GM18873 (cell line): Measurements from ENCODE around the gene GREB1L.
"Not testable (repeated sequence)": the region's sequence is repeated elsewhere in the genome, so short reads cannot be mapped to it uniquely, and the experiment has no call there.

Experiments used
- ATAC-seq: cut with Tn5 transposase; IDR thresholded peaks from one replicate; pipeline ENCODE4 v1.9.1; 2021; ENCODE audit warnings: mild to moderate bottlenecking, moderate library complexity, moderate number of reproducible peaks; ENCODE audit not compliant: unreplicated experiment, low FRiP score

GREB1L gene

DNA sequence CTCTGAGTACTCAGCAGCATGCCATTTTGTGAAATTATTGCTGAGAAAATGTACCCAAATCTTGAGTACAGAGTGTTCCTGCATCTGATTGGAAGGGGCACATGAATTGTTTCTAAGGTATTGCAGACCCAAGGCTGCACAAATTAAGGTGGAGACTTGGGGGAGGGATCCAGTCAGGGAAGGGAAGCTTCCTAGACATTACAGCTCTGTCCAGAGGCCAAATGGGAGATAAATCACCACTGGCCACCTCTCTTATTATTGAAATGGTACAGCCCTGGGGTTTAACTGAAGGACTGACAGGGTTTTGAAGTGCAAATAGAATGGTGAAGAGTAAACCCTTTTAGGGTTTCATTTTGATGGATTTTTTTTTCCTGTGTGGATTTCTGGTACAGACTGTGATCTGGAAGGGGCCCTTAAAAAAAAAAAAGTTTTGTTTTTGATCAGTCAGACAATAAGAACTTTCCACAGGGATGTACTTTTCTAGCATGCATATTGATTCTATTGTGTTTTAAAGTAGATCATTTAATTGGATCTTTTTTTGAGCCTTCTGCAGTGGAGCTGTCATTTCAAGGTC lies 119.4 kb downstream of the GREB1L start:
- no peak for ATAC-seq

DNA sequence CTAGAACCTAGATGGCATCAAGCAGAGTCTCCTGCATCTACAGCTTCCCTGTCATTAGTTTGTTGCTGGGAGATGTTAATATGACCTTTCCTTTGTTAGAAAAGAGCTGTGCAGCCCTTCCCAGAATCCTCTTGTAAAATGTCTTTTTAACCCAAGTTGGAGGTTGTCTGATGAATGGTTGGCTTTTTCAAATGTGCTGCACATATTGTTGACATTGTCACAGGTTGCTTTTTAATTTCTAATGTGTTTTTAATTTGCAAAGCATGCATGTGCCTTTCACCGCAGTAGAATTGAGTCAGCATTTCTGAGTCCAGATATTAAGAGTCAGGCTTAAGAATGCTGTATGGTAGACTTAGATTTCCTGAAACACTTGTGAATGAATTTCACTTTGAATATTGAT lies 120.8 kb downstream of the GREB1L start:
- ATAC-seq, result no peak

DNA sequence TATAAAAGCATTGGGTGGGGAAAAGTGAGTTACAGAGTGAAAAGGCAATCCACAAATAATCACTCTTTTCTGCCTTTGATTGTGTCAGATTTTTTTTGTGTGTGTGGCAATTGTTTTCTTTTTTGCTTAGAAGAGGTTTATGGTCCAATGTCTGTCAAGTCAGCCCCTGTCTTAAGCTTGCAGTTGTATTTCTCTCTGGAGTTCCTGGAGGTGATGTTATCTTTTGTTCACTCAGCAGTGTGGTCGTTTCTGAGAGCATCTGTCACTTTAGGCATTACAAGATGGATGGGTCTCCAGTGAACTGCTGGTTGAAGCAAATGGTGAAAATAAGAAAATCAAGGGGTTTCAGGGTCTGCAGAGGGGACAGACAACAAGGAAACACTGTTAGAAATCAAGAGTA lies 121.3 kb downstream of the GREB1L start:
- ATAC-seq, result no peak

DNA sequence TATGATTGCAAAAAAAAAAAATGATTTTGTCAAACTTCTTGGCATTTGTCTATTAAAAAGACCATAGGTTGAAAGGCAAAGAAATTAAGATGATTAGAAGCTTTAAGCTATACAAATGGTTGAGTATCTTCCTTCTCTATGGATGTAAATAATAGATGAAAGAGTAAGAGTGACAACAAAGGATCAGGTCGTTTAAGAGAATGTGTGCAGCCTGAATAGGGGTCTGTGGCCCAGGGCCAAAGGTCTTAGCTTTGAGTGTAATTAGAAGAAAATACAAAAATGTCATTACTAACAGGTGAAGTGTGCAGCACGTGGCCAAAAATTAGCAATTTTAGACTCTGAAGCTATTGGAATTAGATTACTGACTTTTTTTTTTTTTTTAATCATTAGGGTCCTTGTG lies 122.4 kb downstream of the GREB1L start:
- ATAC-seq, result no peak

DNA sequence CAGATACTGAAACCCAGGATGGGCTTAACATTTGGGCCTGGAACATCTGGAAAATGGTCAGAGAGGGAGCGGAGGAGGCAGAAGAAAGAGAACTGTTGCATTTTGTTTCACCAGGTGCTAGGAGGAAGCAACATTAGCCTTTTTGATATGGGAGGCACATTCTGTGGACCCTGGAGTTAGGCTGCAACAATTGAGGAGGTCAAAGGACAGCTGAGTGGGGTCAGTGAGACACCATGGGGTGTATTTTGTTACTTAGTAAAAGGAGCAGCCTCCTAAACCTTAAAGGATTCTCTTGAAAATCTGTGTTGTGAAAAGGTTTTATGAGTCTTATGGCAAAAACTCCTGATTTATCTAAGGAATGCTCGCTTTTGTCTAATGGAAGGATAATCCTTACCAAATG lies 124.9 kb downstream of the GREB1L start:
- no peak for ATAC-seq

DNA sequence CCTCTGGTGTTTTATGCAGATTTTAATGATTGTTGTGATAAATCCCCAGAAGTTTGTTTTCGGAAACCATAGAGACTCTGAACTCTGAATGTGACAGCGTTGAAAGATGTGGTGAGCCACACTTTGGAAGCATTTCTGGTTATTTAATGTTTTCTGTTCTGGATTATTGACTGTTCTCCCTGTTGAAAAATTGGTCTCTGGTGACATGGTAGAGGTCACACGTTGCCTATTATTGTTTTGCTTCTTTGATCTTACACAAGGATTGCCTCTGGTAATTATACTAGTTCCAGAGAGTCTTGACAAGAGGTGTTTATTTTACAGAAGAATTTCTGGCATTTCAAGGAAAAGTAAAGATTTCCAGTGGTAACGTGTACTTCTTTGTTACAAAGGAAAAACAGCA lies 127.1 kb downstream of the GREB1L start:
- no peak for ATAC-seq

GRCh38 chr18:21369597-21369996 lies 127.6 kb downstream of the GREB1L start:
- not testable (repeated sequence) for ATAC-seq

- no peak for ATAC-seq
Observed at GRCh38 chr18:21383031-21383430, 141.0 kb downstream of the GREB1L start.

GRCh38 chr18:21386523-21387240 lies 144.7 kb downstream of the GREB1L start:
- no peak for ATAC-seq

GRCh38 chr18:21387886-21388285 lies 145.9 kb downstream of the GREB1L start:
- no peak for ATAC-seq

DNA sequence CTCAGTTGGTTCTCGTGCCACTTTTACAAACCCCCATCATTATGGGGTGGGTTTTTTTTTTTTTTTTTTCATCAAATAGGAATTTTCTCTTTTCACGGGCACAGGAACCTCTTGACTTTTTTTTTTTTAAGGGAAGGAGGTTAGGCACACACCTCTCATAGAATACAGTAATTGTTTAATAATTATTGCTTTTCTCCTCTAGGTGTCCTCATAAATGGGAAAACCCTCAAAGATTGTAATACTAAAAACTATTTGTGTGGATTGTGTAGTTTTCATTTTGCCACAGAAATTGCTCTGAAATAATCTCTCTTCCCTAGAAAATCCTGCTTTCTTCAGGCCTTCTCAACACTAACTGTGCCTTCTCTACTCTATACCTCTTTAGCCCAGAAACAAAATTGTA lies 147.3 kb downstream of the GREB1L start:
- no peak for ATAC-seq

DNA sequence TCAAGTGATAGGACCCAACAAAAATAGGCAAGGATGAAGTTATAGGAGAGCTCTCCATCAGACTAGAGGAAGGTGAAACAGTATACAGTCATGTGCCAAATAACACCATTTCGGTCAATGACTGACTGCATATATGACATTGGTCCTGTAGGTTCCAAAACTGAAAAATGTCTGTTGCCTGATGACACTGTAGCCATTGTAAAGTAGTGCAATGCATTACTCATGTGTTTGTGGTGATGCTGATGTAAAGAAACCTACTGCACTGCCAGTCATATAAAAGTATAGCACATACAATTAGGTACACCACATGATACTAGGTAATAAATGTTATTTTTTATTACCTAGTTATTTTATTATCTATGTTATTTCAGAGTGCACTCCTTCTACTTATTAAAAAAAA lies 147.9 kb downstream of the GREB1L start:
- no peak for ATAC-seq

GRCh38 chr18:21391074-21391673 lies 149.1 kb downstream of the GREB1L start:
- no peak for ATAC-seq

- no peak for ATAC-seq
Observed at GRCh38 chr18:21393986-21394385, 152.0 kb downstream of the GREB1L start.

GRCh38 chr18:21398121-21398520 lies 156.1 kb downstream of the GREB1L start:
- no peak for ATAC-seq

GRCh38 chr18:21402272-21402671 lies 160.2 kb downstream of the GREB1L start:
- ATAC-seq, result no peak

- ATAC-seq, result no peak
Observed at GRCh38 chr18:21404426-21404825, 162.4 kb downstream of the GREB1L start.

- no peak for ATAC-seq
Observed at GRCh38 chr18:21406116-21406515, 164.1 kb downstream of the GREB1L start.

DNA sequence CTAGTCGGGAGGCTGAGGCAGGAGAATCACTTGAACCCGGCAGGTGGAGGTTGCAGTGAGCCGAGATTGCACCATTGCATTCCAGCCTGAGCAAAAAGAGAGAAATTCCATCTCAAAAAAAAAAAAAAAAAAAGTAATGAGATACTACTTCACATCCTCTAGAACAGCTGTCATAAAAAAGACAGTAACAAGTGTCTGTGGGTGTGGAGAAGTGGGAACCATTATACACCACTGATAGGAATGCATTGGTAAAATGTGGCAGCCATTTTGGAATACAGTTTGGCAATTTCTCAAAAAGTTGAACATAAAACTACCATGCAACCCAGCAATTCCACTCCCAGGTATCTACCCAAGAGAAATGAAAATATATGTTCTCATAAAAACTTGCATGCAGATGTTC lies 166.6 kb downstream of the GREB1L start:
- ATAC-seq, result no peak

DNA sequence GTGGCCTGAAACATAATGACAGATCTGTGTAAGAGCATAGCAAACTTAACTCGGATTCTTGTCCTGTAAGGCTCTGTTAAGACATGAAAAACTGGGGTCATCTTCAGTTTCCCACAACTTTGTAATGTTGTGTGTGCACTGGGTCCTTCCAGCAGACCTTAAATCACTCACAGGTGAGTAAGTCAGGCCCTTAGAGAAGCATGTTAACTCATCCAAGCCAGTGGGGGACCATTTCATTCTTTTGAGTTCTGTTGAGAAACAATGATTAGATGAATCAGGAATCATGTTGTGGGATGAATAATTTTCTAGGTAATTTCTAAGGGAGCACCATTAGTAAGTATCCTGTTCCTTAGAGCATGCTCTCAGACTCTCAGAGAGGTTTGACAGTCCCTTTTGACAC lies 191.4 kb downstream of the GREB1L start:
- ATAC-seq, result no peak

DNA sequence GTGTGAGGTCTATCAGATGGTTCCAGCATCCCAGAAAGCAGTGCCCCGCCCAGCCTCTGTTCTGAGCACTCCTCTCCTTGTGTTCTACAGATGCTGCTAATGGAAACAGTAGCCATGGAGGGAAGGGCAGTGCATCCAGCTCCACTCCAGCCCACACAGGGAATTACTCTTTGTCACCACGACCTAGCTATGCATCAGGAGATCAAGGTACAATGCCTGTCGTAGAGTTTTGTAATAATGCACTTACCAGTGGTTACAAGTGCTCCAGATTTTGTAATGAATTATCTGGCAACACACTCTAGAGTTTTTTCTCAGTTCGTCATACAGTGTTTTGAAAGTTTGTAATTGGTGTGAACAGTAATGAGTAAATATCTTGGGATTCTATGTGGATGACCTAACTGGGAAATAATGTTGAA lies 197.4 kb downstream of the GREB1L start:
- no peak for ATAC-seq

GRCh38 chr18:21441670-21442069 lies 199.6 kb downstream of the GREB1L start:
- ATAC-seq, result no peak
